Ecto neural progenitor cell (in vitro differentiated cells): Measurements from ENCODE around the gene TCP1.
"Not testable (repeated sequence)": the region's sequence is repeated elsewhere in the genome, so short reads cannot be mapped to it uniquely, and the experiment has no call there.

Experiments used
- DNase-seq: peaks from one replicate; pipeline ENCODE4 v3.0.0-alpha.2; 2018; ENCODE audit warnings: low spot score

The TCP1 gene

DNA sequence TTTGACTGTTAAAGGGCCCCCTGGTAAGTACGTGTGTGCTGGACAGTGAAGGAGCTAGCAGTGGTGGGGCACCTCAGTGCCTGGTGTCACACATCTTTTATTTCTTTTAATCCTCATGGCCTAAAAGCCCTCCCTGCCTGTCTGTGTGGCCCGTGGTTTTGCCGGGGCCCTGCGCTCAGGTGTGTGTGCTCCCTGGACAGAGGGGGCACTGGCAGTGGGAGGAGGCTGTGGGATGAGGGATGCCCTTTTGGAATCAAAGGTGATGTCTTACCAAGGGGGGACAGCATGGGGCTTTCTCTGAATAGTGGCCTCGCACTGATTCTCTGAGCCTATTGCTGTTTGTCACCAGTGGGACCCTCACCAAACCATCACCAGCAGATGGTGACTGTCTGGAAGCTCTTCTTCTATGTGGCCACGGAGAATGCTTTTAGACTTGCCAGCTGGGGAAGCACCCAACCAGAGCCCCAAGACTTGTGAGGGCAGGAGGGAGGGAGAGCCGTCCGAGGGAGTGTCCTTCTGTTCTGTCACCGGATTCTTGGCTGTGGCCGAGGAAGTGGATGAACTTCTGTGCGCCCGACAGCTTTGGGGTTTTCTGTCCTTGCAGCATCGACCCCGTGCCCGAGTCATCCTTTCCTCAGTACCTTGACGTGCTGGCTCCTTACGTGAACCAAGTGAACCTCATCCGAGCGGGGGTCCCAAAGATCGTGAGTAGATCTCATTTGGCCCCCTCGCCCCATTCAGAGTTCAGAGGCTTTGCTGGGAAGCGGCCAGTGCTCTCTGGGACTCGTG lies 28.7 kb upstream of the TCP1 start:
- no peak for DNase-seq

DNA sequence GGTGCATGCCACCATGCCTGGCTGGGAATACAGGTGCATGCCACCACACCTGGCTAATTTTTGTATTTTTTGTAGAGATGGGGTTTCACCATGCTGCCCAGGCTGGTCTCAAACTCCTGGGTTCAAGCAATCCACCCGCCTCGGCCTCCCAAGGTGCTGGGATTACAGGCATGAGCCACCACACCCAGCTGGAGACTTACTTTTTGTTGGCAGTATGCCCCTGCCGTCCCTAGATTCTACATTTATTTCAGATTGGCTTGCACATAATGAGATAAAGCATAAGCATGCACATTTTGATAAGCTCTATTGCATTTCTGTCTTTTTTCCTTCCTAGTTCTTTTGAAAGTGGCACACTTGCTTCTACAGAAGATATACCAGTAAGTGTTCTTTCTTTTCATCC lies 27.4 kb upstream of the TCP1 start:
- not testable (repeated sequence) for DNase-seq

DNA sequence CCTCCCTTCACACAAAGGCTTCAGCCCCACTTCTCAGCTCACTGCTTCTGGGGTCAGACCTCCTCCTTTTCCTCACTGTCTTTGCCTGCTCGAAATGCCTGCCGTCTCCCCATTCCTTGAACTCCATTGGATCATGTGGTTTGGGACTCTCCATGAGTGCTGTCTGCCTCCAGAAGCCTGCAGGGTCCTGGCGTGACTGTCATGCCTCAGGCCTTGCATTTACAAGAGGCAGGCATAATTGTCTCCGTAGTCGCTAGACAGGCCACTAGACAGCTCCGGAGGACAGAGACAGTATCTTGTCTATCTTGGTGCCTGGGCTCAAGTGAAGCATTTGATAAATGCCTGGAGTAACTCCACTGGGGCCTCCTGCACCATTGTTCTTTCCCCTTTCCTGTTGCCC lies 26.0 kb upstream of the TCP1 start:
- no peak for DNase-seq

DNA sequence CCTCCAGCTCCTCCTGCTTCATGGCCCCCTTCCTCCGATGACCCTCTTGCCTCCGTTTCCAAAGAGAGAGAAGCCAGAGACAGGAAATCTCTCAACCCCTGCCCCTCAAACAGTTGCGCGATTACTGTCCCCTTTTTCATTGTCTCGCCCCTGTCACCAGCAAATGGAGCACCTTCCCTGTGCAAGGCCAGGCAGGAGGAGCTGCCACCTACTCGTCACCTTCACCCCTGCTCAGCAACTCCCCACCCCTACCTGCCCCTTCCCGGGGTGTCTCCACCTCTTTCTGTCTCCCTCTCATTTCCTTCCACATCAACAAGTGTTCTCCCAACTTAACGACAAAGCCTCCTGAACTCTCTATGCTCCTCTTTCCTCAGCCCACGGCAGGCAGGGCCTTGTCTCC lies 24.4 kb upstream of the TCP1 start:
- no peak for DNase-seq

DNA sequence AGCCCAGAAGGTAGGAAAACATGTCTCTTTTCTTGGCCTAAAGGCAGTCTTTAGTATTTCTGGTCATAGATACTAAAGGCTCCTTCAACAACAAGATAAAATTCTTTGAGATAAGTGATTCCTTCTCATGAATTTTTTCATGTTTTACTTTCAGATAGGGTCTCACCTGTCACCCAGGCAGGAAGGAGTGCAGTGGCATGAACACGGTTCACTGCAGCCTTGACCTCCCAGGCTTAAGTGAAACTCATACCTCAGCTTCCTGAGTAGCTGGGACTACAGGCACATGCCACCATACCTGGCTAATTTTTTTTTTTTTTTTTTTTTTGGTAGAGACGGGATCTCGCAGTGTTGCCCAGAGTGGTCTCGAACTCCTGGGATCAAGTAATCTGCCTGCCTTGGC lies 19.7 kb upstream of the TCP1 start:
- DNase-seq, result no peak

DNA sequence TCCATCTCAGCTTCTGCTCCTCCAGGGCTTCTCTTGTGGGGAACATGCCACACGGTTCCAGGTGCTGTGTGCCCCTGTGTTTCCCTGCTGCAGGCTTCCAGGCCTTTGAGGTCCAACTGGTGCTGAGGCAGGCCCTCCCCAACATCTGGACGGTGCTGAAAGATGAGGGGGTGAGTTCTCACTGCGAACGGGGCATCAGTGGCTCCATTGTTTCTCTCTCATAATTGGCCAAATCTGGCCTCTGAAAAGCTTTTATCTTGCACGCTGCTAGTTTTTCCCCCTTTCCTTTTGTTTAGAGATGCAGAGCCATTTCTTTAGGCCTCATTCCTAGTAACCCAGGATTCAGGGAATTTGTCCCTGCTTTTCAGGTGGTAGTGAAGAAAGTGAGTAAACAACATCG lies 19.2 kb upstream of the TCP1 start:
- DNase-seq, result no peak

DNA sequence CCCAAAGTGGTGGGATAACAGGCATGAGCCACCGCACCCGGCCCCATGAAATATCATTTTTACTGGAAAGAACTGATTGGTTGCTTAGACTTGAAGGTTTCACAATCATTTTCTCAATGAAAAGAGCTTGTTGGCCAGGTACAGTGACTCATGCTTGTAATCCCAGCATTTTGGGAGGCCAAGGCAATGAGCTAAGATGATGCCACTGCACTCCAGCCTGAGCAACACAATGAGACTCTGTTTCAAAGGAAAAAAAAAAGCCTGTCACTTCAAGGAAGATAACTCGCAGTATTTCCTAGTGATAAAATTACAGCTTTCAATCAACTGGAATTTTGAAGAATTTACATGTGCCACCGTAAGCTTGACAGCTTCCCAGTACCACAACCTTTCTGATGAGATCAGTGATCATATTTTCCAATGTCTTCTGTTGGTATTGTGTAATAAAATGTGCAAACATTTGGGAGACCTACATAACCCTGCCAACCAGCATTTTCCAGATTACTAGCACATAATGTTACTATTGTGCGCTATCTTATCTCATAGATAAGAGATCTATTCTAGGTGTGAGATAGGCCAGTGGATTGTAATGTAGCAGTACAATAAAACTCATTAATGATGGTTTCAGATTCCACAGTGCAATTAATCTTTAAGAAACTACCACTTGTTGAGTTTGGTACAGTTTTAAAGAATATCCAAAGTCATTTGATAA lies 17.9 kb upstream of the TCP1 start:
- DNase-seq, result no peak

DNA sequence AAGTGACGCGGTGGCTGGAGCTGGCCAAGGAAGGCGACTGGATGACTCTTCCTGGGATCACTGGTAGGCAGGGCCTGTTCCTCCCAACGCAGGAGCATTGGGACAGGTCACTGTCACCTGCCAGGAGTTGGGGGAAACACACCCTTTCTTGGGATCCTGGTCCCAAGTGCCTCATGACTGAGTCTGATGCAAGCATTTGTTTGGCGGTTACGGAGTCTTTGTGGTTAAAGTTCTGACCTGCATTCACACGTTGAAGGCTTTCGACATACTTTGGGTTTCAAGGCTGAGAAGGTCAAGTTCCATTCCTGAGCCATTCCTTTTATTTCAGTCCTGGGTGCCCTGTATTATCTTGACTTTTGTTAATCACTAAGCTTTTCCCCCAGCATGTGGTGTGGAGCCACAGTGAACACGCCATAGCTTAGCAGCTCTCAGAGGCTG lies 16.6 kb upstream of the TCP1 start:
- no peak for DNase-seq

DNA sequence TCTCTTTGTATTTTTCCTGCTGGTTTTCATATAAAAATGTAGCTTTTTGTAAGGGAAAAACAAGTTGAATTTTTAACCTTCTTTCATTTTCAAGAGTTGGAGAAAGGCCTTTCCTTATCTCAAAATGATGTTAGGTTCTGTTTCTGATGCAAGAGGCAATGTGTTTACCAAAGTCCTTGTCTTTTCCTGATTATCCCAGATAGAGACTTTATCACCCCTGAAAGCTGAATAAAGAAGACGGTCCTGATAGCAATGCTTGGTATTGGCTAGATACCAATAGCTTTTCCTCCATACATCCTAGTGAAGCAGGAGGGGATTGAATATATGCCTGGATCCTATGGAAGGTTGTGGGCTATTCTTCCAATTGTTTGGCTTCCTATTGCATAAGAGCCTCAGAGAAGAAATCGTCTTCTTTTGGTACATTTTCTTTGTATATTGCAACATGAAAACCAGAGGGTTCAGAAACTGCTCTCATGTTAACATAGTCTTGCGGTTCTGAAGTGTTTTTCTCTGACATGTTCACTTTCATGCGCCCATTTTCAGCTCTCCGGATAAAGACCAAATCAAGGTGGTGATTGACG lies 16.1 kb upstream of the TCP1 start:
- DNase-seq, result no peak

DNA sequence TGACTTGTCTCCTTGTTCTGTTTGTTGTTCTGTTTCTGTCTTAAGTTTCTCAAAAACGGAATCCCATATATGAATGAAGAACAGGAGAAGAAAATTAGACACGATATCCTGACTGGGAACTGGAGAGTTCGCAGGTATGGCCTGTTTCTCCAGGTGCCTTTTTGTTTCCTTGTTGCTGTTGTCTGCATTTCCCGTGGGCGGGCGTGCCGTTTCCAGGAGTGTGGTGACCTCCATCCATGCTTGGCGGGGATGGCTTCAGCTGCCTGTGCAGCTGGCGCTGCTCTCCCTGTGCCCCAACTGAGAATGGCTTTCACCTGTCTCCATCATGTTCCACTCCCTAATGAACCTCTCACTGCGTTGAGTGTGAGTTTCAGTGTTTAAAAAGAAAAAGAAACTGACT lies 15.1 kb upstream of the TCP1 start:
- DNase-seq, result no peak

DNA sequence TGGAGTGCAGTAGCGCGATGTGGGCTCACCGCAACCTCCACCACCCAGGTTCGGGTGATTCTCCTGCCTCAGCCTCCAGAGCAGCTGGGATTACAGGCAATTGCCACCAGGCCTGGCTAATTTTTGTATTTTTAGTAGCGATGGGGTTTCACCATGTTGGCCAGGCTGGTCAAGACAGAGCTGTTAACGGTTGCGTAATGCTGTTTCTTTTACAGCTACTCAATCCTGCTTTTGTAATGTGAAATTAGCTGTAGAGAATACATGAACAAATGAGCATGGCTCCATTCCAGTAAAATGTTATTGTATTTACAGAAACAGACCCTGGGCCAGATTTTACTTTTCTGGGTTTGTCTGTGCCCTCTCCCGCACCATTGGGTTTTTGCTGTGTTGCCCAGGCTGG lies 12.5 kb upstream of the TCP1 start:
- DNase-seq, result no peak

DNA sequence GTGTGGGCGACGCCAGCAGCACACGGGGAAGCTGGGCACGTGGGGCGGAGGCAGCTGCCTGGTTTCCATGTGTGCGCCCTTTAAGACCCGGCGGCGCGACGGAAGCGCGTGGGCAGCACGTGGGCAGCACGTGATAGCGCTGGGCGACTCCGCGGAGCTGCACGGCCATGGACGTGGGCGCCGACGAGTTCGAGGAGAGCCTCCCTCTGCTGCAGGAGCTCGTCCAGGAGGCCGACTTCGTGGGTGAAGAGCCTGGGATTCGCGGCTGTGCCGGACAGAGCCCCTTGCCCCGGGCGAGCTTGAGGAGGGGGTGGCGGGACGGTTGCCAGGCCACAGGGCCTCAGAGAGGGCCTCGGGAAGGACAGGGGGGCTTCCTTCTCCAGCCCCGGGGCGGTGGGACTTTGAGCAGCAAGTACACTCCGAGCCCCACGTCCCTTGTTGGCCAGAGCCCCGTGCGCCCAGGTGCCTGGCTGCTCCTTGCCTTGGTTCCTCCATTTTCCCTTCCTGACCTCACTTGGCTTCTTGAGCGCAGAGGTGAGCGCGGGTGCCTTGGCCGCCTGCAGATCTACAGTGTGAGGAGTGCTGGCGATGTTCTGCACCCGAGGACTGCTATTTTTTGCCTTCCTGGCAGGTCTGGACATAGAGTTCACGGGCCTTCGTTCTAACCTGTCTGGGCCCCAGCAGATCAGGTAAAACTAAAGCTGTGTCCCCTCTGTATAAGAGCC lies 10.9 kb upstream of the TCP1 start, which contains the start of gene PNLDC1:
Gene PNLDC1, plus strand, starts transcription at position 136 of the 725 bp plus-strand sequence. Its CDS starts 32 bp downstream, at position 168.
- DNase-seq, result no peak

DNA sequence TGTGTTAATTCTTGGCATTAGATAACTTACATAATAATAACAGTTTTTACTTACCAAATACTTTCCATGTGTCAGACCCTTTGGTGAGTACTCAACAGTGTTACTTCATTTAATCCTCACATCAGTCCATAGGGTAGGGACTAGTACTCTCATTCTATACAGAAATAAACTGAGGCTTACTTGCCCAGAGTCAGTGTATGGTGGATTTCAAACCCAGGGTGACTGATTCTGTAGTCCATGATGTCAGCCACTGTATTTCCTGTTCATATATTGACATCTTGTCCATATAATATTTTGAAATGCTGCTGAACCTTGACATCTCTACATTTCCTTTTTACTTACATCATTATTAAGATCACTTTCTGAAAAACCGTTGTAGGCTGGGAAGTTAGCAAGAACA lies 8.2 kb upstream of the TCP1 start:
- DNase-seq, result no peak

DNA sequence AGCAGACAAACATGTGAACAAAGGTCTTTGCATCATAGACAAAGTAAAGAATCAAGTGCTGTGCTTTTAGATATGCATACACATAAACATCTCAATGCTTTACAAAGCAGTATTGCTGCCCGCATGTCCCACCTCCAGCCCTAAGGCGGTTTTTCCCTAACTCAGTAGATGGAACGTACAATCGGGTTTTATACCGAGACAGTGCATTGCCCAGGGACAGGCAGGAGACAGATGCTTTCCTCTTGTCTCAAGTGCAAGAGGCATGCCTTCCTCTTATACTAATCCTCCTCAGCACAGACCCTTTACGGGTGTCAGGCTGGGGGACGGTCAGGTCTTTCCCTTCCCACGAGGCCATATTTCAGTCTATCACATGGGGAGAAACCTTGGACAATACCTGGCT lies 5.6 kb upstream of the TCP1 start:
- DNase-seq, result not testable (repeated sequence)

DNA sequence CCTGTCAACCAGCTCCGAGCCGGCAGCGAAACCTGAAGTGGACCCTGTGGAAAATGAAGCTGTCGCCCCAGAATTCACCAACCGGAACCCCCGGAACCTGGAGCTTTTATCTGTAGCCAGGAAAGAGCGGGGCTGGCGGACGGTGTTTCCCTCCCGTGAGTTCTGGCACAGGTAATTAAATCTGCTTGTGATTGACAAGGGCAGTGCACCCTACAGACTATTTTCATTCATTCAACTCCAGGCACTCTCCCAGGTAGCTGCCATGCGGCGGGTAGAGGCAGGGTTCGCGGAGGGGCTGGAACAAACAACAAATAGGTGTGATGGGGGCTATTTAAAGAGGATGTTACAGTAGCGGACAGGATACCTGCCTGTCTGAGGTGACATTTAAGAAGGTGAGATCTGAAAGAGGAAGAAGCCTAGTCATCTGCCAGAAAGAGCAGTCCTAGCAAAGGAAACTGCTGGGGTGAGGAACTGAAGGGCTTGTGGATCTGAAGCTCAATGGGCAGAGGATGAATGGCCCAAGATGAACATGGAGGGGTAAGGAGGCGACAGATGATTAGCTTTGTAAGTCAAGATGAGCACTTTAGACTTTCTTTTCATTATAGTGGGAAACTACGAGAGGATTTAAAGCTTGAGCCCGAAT lies 1.7 kb upstream of the TCP1 start:
- DNase-seq, result no peak

DNA sequence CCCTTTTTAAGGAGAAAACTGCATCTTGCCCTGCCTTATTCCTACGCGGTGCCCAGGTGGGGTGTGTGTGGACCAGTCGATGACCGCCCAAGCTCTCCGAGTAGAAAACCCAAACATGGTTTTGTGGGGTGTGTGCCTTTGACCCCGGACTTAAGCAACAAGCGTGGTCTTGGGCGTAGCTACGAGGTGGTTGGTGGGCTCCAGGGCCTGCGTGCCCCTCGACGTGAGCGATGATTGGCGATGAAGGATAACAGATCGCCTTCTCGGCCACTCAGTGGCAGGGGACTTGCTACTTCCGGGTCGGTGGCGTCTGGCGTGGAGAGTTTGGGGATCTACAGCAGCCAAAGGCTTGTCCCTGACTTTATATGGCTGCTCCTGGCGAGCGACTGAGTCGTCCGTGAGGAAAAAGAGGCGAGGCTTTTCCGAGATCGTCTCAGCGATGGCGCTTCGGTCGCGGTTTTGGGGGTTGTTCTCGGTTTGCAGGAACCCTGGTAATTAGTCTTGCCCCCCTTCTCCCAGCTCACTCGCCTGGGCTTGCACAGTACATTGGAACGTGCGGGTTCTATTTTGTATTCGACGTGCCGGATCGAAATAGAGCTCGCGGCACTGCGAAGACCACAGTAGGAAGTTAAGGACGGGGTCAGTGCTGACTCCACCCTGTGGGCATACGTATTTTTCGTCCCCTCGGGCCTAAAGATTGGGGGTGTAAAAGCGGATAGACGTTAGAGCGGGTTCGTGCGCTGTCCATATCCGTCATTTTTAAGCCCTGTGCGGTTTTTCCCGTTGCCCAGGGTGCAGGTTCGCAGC lies 950 bp upstream of the TCP1 start, which contains the start of gene MRPL18:
Gene MRPL18, plus strand, starts transcription at position 319 of the 807 bp plus-strand sequence. Its CDS starts 121 bp downstream, at position 440.
- peak; percentile 93 for DNase-seq

DNA sequence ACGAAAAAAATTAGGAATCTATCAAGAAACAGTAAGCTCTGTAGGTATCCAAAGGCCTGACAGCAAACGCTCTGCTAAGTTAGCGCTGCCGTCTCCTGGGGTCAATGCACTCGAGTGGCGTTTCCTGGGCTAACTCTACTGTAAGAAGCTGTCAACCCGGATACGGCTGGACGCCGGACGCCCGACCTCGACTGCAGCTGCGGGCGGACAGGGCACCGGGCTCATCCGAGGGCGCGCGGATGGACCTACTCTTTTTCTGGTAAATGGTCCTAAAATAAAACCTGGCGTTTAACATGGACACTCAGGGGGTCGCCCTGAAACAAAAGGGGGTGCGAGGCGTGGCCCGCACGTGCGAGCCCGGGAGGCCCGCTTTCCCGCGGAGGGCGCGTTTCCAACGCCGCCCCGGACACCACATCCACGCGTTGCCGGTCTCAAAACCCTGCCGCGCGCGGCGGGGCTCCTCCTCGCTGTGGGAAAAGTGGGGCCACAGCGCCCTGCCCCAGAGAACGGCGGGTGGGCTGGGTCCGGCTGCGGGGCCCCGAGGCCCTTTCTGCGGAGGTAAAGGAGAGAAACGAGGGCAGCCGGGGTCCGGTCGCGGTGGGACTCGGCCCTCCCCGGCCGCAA lies 537 bp downstream of the TCP1 start:
- peak; percentile 52 for DNase-seq

DNA sequence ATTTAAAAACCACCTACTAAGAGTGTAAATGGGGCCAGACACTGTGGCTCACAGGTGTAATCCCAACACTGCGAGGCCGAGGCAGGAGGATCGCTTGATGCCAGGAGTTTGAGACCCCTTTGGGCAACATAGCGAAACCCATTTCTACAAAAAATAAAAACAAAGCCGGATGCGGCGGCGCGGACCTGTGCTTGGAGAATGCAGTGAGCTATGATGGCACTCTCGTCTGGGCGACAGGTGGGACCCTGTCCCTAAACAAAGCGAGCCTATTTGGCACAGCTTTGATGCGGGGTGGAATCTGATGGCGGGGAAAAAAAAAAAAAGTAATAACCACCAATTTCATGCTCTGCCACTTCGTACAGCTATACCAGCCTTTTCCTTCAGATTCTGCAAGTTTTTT lies 1.1 kb downstream of the TCP1 start:
- DNase-seq, result no peak

DNA sequence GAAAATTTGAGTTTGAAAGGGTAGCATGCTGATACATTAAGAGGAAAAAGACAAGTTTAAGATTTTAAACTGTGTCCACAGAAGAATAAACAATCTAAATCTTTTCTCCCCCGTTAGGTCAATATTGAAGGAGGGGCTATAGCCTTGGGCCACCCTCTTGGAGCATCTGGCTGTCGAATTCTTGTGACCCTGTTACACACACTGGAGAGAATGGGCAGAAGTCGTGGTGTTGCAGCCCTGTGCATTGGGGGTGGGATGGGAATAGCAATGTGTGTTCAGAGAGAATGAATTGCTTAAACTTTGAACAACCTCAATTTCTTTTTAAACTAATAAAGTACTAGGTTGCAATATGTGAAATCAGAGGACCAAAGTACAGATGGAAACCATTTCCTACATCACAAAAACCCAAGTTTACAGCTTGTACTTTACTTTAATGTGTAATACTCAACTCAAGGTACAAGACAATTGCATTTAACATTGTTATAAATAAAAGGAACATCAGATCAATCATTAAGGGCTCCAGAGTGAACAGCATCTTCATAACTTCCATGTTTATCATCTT lies 10.8 kb downstream of the TCP1 start:
- no peak for DNase-seq

DNA sequence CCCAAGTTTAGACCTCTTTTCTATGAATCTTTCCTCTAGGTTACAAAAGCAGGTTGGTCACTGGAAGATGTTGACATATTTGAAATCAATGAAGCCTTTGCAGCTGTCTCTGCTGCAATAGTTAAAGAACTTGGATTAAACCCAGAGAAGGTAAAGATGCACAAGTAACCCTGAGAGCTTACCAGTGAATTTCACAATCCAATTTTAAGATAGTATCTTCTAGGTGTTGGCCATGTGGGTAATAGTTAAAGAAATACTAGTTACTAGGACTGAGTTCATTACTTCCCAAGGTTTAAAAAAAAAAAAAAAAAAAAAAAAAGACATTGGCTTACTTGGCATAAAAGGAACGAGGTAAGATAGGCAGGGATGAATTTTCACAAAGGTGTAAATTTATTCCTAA lies 11.3 kb downstream of the TCP1 start:
- no peak for DNase-seq
